ENCODE results near the gene PICK1.

PICK1 gene

GRCh38 chr22:38087855-38088254 is 30.7 kb downstream of the PICK1 start:
- DNase-seq (ENCODE audit: low read depth) = no peak

GRCh38 chr22:38088629-38089473 is 31.6 kb downstream of the PICK1 start:
- DNase-seq (ENCODE audit: low read depth) = no peak

DNA sequence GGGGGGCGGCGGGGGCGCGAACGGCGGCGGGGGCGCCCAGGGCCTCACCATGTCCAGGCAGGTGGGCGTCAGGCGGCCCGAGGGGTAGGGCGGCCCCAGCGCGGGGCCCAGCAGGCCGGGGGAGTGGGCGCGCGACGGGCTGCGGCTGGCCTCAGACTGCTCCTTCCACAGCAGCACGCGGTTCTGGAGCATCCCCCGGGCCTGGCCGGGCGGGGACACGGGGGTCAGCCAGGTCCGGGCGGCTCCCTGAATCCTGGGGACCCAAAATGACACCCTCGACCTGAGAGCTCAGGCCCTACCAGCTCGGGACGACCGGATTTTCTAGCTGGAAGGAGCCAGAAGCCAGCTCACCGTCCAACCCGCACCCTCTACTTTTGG is 32.3 kb downstream of the PICK1 start:
- DNase-seq (ENCODE audit: low read depth) = no peak

- no peak for DNase-seq (ENCODE audit: low read depth)
These were observed 39.9 kb downstream of the PICK1 start for GRCh38 chr22:38097058-38097457.

GRCh38 chr22:38097557-38098409 is 40.6 kb downstream of the PICK1 start:
- no peak for DNase-seq (ENCODE audit: low read depth)

GRCh38 chr22:38098410-38099249 is 41.4 kb downstream of the PICK1 start:
- no peak for DNase-seq (ENCODE audit: low read depth)

DNA sequence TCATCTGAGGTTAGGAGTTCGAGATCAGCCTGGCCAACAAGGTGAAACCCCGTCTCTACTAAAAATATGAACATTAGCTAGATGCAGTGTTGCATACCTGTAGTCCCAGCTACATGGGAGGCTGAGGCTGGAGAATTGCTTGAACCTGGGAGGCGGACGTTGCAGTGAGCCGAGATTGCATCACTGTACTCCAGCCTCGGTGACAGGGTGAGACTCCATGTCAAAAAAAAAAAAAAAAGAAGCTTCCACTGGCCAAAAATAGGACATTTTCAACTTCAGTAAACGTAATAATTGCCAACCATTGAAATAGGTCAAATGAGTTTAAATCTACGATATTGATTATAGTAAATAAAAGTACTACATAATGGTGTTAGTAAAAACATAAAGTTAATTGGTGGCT is 46.4 kb downstream of the PICK1 start:
- no peak for DNase-seq (ENCODE audit: low read depth)

DNA sequence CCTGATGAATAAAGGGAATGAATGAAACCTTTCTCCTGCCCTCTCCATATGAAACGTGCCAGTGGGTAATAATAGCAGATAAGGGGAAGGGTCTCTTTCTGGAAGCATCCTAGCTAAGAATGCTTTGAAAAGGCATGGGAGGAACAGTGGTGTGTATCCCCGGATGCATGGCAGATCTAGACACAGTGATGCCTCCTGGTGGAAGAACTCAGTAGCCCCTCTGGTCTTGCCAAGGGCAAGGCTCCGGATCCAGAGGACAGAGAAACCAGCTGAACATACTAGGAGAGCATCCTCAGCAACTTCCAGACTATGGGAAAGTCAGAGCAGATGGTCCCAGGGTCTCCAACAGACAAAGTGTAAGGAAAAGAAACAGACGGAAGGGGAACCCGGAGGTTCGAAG is 46.9 kb downstream of the PICK1 start:
- DNase-seq (ENCODE audit: low read depth) = no peak

DNA sequence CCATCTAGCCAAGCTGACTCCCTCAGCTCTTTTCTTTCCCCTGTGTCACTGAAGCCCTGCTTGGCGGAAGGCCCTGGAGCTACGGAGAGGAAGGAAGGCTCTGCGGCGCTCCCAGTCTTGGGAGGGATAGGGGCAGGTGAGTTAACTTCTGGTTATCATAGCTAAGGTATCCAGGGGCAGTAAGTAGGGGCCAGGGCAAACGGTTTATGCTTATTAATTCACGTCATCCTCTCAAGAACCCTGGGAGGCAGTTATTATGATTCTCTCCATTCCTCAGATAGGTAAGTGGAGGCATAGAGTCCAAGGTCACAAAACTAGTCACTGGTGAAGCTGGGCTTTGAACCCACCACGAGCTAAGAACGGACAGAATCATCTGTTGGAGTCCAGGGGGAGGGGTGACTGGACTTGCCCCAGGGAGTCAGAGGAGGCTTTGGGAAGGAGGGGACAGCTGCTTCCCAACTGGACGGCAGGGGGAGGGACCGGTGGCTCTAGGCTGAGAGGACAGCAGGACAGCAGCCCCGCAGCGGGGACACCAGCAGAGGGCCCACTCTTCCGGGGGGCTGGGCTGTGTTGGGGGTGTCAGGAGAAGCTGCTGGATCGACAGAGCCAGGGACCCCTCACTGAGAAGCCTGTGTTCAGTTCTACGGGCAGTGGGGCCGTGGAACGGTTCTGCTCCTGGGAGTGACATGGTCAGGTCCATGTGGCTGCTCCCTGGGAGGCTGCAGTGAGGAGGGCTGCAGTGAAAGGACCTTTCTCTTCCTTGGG is 49.8 kb downstream of the PICK1 start:
- no peak for DNase-seq (ENCODE audit: low read depth)

GRCh38 chr22:38107692-38108515 is 50.7 kb downstream of the PICK1 start:
- DNase-seq (ENCODE audit: low read depth) = no peak

GRCh38 chr22:38108561-38109319 is 51.5 kb downstream of the PICK1 start:
- no peak for DNase-seq (ENCODE audit: low read depth)

DNA sequence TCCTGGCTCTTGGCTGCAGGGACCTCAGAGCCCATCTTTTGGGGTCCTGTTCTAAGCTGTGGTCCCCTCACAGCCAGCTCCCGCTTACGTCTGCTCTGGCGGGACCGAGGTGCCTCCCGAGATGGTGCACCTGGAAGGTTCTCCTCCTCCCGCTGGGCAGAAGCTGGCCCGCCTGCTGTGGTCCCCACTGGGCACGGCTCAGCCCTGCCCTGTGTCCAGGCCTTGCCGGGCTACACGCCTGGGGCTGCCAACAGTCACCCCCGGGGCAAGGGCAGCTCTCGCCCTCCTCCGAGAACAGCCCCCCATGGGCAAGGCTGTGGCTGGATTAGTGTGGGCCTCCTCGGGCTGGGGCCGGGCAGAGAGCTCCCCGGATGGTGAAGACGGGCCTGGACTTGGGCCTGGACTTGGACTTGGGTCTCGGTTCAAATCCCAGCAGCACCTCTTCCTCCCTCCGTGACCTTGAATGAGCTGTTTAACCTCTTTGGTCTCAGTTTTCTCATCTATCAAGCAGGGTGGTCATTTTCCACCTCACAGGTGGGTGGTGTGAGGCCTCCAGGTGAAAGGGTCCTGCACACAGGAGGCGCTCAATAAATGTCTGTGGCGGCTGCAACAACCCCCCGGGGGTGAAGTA is 52.3 kb downstream of the PICK1 start:
- no peak for DNase-seq (ENCODE audit: low read depth)

- DNase-seq (ENCODE audit: low read depth) = no peak
These were observed 53.0 kb downstream of the PICK1 start, which contains the start of gene BAIAP2L2 for GRCh38 chr22:38110008-38110862. Gene BAIAP2L2 (minus strand): TSS chr22:38110684. CDS start chr22:38110525, 159 bp downstream.

DNA sequence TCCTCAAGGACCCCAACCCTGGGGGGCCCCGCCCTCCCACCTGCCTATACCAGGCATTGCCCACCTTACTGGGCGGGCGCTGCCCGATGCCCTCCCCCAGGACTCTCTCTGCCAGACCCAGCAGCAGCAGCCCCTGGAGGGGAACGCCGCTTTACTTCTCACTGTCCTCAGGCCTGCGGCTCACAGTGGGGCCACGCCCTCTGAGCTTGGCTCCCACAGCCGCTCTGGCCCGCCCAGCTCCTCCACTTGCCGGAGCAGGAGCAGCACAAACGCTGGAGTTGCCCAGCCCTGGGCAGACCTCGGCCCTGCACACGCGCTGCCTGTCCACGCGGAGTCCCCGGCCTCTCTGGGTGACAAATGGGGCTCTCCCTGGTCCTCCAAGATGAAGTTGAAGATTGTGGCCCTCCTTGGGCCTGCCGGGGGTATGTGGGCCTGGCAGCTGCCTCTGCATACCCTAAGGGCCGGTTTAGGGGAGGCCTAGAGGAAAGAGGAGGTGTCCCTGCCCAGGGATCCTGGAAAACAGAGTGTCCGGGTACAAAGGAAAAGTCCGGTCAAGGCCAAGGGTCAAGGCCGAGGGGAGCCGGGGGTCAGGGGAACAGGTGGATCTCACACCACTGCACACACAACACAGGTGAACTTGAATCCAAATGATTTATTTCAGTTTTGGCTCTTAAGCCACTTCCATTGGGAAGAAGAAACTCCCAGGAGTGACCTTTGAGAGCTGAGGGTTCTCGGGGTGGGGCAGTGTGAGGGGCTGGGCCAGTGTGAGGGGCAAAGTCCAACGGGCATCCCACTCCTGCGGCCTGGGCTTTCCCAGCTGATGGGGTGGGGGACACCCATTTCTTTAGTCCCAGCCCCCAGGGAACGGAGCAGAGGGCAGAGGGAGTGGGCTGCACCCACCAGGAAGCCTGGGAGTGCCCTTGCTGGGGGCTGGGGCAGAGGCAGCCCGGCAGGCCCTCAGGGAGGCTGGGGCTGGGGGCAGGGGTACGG is 54.0 kb downstream of the PICK1 start:
- no peak for DNase-seq (ENCODE audit: low read depth)

- no peak for DNase-seq (ENCODE audit: low read depth)
These were observed 54.7 kb downstream of the PICK1 start for GRCh38 chr22:38111925-38112355.

GRCh38 chr22:38112381-38112780 is 55.2 kb downstream of the PICK1 start:
- no peak for DNase-seq (ENCODE audit: low read depth)
